ENCODE measurements around the gene NUP93.
A peak's percentile ranks its signal among the peaks of the same experiment; 100 is the strongest.

The NUP93 gene

GRCh38 chr16:56833243-56833970 is 103.5 kb downstream of the NUP93 start:
- no peaks in the 10 kb centered on the region for H3K9me3 ChIP-seq (ENCODE audit: control insufficient read depth, low read length)
- H3K36me3 ChIP-seq (ENCODE audit: control insufficient read depth, insufficient read depth, low read length), result peaks cover 86% of the 10 kb centered on the region
- peaks cover 5% of the 10 kb centered on the region for H3K4me1 ChIP-seq (ENCODE audit: control insufficient read depth, insufficient read depth, low read length, poor library complexity, severe bottlenecking)
- H3K27ac ChIP-seq (ENCODE audit: low read depth, low read length, severe bottlenecking), result no peak overlapping the region
- no peak overlapping the region for H3K4me3 ChIP-seq (ENCODE audit: extremely low read depth, insufficient read depth, low read length, poor library complexity, severe bottlenecking)
- WGBS, 2 experiments (ENCODE audit: insufficient coverage in 2 of 2), result 96 to 100% methylated on average over 7 to 9 of the region's 9 CpGs

GRCh38 chr16:56835320-56835719 is 105.4 kb downstream of the NUP93 start:
- H3K9me3 ChIP-seq (ENCODE audit: control insufficient read depth, low read length), result no peaks in the 10 kb centered on the region
- no peak overlapping the region for H3K27ac ChIP-seq (ENCODE audit: low read depth, low read length, severe bottlenecking)
- peaks cover 21% of the 10 kb centered on the region for H3K4me1 ChIP-seq (ENCODE audit: control insufficient read depth, insufficient read depth, low read length, poor library complexity, severe bottlenecking)
- 100% methylated on average over 1 to 2 of the region's 2 CpGs for WGBS, 2 experiments (ENCODE audit: insufficient coverage in 2 of 2)
- H3K4me3 ChIP-seq (ENCODE audit: extremely low read depth, insufficient read depth, low read length, poor library complexity, severe bottlenecking), result no peak overlapping the region
- H3K36me3 ChIP-seq (ENCODE audit: control insufficient read depth, insufficient read depth, low read length), result peaks cover 77% of the 10 kb centered on the region

GRCh38 chr16:56836410-56837230 is 106.7 kb downstream of the NUP93 start:
- Histone ChIP-seq H3K4me3 (ENCODE audit: extremely low read depth, insufficient read depth, low read length, poor library complexity, severe bottlenecking) (no peak overlapping the region), H3K4me1 (ENCODE audit: control insufficient read depth, insufficient read depth, low read length, poor library complexity, severe bottlenecking) (peaks cover 16% of the 10 kb centered on the region), H3K9me3 (ENCODE audit: control insufficient read depth, low read length) (no peaks in the 10 kb centered on the region), H3K36me3 (ENCODE audit: control insufficient read depth, insufficient read depth, low read length) (peaks cover 76% of the 10 kb centered on the region), H3K27ac (ENCODE audit: low read depth, low read length, severe bottlenecking) (no peak overlapping the region)
- WGBS, 2 experiments (ENCODE audit: insufficient coverage in 2 of 2), result 95 to 100% methylated on average over 2 to 4 of the region's 5 CpGs

- no peak overlapping the region for H3K4me3 ChIP-seq (ENCODE audit: extremely low read depth, insufficient read depth, low read length, poor library complexity, severe bottlenecking)
- no peaks in the 10 kb centered on the region for H3K9me3 ChIP-seq (ENCODE audit: control insufficient read depth, low read length)
- H3K27ac ChIP-seq (ENCODE audit: low read depth, low read length, severe bottlenecking), result no peak overlapping the region
- peaks cover 16% of the 10 kb centered on the region for H3K4me1 ChIP-seq (ENCODE audit: control insufficient read depth, insufficient read depth, low read length, poor library complexity, severe bottlenecking)
- H3K36me3 ChIP-seq (ENCODE audit: control insufficient read depth, insufficient read depth, low read length), result peaks cover 77% of the 10 kb centered on the region
- WGBS, 2 experiments (ENCODE audit: insufficient coverage in 2 of 2), result 84 to 98% methylated on average over 3 to 6 of the region's 9 CpGs
These were observed 108.9 kb downstream of the NUP93 start for GRCh38 chr16:56838622-56839337.

GRCh38 chr16:56841233-56841632 is 111.3 kb downstream of the NUP93 start:
- peaks cover 82% of the 10 kb centered on the region for H3K36me3 ChIP-seq (ENCODE audit: control insufficient read depth, insufficient read depth, low read length)
- H3K4me3 ChIP-seq (ENCODE audit: extremely low read depth, insufficient read depth, low read length, poor library complexity, severe bottlenecking), result no peak overlapping the region
- WGBS, 2 experiments (ENCODE audit: insufficient coverage in 2 of 2), result 88 to 100% methylated on average over 1 to 2 of the region's 2 CpGs
- H3K27ac ChIP-seq (ENCODE audit: low read depth, low read length, severe bottlenecking), result no peak overlapping the region
- H3K4me1 ChIP-seq (ENCODE audit: control insufficient read depth, insufficient read depth, low read length, poor library complexity, severe bottlenecking), result peaks cover 16% of the 10 kb centered on the region
- H3K9me3 ChIP-seq (ENCODE audit: control insufficient read depth, low read length), result no peaks in the 10 kb centered on the region

GRCh38 chr16:56841659-56842058 is 111.7 kb downstream of the NUP93 start:
- Histone ChIP-seq H3K4me1 (ENCODE audit: control insufficient read depth, insufficient read depth, low read length, poor library complexity, severe bottlenecking) (peaks cover 16% of the 10 kb centered on the region), H3K36me3 (ENCODE audit: control insufficient read depth, insufficient read depth, low read length) (peaks cover 81% of the 10 kb centered on the region), H3K4me3 (ENCODE audit: extremely low read depth, insufficient read depth, low read length, poor library complexity, severe bottlenecking) (no peak overlapping the region), H3K27ac (ENCODE audit: low read depth, low read length, severe bottlenecking) (no peak overlapping the region), H3K9me3 (ENCODE audit: control insufficient read depth, low read length) (no peaks in the 10 kb centered on the region)
- 97 to 98% methylated on average over 9 of the region's 10 CpGs for WGBS, 2 experiments (ENCODE audit: insufficient coverage in 2 of 2)

GRCh38 chr16:56842133-56842532 is 112.2 kb downstream of the NUP93 start:
- Histone ChIP-seq H3K9me3 (ENCODE audit: control insufficient read depth, low read length) (no peaks in the 10 kb centered on the region), H3K4me3 (ENCODE audit: extremely low read depth, insufficient read depth, low read length, poor library complexity, severe bottlenecking) (no peak overlapping the region), H3K36me3 (ENCODE audit: control insufficient read depth, insufficient read depth, low read length) (peaks cover 79% of the 10 kb centered on the region), H3K27ac (ENCODE audit: low read depth, low read length, severe bottlenecking) (no peak overlapping the region), H3K4me1 (ENCODE audit: control insufficient read depth, insufficient read depth, low read length, poor library complexity, severe bottlenecking) (peaks cover 16% of the 10 kb centered on the region)

GRCh38 chr16:56844056-56844455 is 114.1 kb downstream of the NUP93 start:
- Histone ChIP-seq H3K9me3 (ENCODE audit: control insufficient read depth, low read length) (no peaks in the 10 kb centered on the region), H3K4me1 (ENCODE audit: control insufficient read depth, insufficient read depth, low read length, poor library complexity, severe bottlenecking) (peaks cover 29% of the 10 kb centered on the region), H3K36me3 (ENCODE audit: control insufficient read depth, insufficient read depth, low read length) (peaks cover 64% of the 10 kb centered on the region), H3K27ac (ENCODE audit: low read depth, low read length, severe bottlenecking) (no peak overlapping the region), H3K4me3 (ENCODE audit: extremely low read depth, insufficient read depth, low read length, poor library complexity, severe bottlenecking) (no peak overlapping the region)
- WGBS, 2 experiments (ENCODE audit: insufficient coverage in 2 of 2), result 94 to 97% methylated on average over 5 to 6 of the region's 6 CpGs

GRCh38 chr16:56847173-56847910 is 117.4 kb downstream of the NUP93 start:
- H3K4me1 ChIP-seq (ENCODE audit: control insufficient read depth, insufficient read depth, low read length, poor library complexity, severe bottlenecking), result peaks cover 43% of the 10 kb centered on the region
- peaks cover 40% of the 10 kb centered on the region for H3K36me3 ChIP-seq (ENCODE audit: control insufficient read depth, insufficient read depth, low read length)
- H3K9me3 ChIP-seq (ENCODE audit: control insufficient read depth, low read length), result peaks cover 8% of the 10 kb centered on the region
- no peak overlapping the region for H3K4me3 ChIP-seq (ENCODE audit: extremely low read depth, insufficient read depth, low read length, poor library complexity, severe bottlenecking)
- WGBS, 2 experiments (ENCODE audit: insufficient coverage in 2 of 2), result 92 to 100% methylated on average over 7 to 9 of the region's 9 CpGs
- peak overlapping the region; percentile 62 for H3K27ac ChIP-seq (ENCODE audit: low read depth, low read length, severe bottlenecking)

All from mesodermal cell (in vitro differentiated cells).